ENCODE measurements around the gene SLC45A2. TPM values are rescaled to one million over a fixed set of nuclear protein-coding genes. Genes with fewer than 3 reads are reported as not detected.
A peak's percentile ranks its signal among the peaks of the same experiment; 100 is the strongest.

SLC45A2 gene
- total RNA-seq, 2 donors from 2014 or later = not detected

DNA sequence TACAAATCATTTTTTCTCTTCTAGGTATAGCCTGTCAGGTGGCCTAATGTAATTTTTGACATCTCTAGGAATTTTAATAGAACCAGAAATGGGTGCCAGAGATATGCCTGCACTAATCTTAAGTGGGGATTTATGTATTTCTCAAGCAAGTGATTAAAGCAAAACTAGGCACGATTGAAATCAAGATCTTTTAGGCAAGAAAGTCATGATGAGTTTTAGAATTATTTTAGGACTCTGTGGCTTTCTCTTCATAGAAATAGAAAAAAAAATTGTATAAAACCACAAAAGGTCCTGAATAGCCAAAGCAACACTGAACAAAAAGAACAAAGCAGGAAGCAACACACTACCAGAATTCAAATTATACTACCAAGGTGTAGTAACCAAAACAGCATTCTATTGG lies 24.3 kb upstream of the SLC45A2 start:
- DNase-seq (ENCODE audit: low spot score) = no peak
- intact Hi-C loops (cut with DNase I) = loop anchor here in 1 of 2 donors (10.0 kb wide), 2 partner anchors 456 to 536 kb away; no protein-coding TSS in a partner anchor

DNA sequence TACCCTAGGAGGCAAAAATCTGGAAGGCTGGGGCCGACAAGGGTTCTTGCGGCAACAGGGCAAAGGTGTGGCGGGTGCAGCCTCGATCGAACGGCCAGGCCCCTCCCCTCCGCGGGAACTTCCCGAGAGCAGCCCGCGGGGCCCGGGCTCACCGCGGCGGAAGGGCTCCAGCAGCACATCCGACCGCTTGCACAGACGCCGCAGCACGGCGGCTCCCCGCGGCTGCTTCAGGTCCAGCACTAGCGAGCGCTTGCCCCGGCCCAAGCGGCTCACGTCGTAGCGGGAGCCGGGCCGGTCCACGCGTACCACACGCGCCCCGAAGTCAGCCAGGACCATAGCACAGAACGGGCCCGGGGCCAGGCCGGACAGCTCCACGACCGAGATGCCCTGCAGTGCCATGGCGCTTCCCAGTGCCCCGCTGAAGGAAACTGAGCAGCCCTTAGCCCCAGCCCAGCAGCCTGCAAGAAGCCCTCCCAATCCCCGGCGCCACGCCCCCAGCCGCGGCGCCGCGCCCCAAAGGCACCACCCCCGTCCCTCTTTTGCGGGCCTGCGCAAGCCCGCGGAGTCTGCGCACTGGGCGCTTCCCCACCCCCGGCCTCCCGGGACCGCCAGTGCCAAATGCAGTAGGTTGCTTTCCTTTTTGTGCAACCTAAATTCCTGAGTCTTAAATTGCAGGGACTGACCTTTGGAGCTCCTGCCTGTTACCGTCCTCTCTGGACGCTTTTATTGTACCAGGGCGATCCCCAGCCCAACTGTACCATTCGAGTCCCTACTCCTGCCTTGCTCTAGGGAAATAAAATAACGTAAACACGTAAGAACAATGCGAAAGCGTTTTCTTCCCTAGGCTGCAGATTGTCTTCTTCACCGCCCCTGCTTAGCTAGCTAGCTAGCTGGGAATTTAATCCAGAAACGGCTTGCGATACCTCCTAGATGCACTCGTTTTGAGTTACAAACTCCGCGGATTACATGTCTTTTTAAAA lies 23.4 kb upstream of the SLC45A2 start, which contains the start of gene AMACR:
AMACR (minus strand) TSS at position 430 of the 980 bp plus-strand sequence; CDS start at position 399, 31 bp downstream.
- DNase-seq (ENCODE audit: low spot score) = peak; percentile 96
- intact Hi-C loops (cut with DNase I) = loop anchor here in 1 of 2 donors (10.0 kb wide), 2 partner anchors 457 to 537 kb away; no protein-coding TSS in a partner anchor

DNA sequence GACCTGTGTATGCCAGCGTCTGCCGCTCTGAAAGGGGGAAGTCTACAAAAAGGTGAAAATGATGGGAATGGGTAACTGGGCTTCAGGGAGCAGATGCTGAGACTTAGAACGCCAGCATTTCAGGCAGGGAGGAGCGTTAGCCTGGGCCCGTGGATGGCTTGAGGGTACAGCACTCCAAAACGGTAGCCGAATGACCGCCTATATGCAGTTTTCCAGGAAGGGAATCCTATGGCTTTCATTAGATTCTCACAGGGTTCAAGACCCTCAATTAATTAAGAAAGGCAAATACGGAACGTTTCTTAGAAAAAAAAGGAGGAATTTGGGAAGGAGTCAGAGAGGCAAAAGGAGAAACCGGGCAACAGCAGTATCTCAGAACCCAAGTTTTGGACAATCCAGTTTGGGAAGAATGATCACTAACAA lies 22.7 kb upstream of the SLC45A2 start:
- intact Hi-C loops (cut with DNase I) = loop anchor here in 1 of 2 donors (10.0 kb wide), 2 partner anchors 458 to 538 kb away; no protein-coding TSS in a partner anchor
- no peak for DNase-seq (ENCODE audit: low spot score)

DNA sequence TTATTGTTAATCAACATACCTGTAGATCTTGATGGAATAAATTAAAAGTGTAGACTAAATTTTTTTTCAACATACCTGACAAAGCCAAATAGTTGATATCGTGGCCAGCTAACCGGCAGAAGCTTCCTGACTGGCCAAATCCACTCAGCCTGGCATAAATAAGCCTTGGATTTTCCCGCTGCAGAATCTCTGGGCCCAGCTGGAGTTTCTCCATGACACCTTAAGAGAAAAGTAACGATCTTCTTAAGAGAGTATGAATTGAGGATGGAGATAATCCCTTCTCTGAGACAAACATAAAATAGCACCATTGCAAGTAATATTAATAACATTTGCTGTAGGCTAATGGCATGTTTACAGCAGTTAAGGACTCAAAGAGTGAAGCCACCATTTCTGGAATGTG lies 21.2 kb upstream of the SLC45A2 start:
- DNase-seq (ENCODE audit: low spot score) = no peak
- intact Hi-C loops (cut with DNase I) = loop anchor here in 1 of 2 donors (10.0 kb wide), 2 partner anchors 459 to 539 kb away; no protein-coding TSS in a partner anchor

DNA sequence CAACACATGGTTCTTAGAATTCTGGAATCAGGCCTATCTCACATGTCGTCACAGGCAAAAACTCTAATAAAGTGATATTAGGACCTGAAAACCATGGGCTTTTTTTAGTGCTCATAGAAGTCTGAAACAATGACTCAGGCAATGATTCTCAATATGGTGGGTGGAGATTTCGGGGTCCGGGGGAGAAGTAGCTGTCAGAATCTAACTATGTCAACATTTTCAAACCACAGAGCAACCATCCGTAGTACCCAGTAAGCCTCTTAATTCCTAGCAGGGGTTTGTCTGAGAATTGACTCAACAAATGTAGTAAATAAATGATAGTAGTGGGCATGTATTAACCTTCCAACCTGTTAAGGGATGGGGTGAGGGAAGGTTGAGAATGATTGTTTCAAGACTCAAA lies 20.7 kb upstream of the SLC45A2 start:
- DNase-seq (ENCODE audit: low spot score) = no peak
- intact Hi-C loops (cut with DNase I) = loop anchor here in 1 of 2 donors (10.0 kb wide), 2 partner anchors 460 to 540 kb away; no protein-coding TSS in a partner anchor

DNA sequence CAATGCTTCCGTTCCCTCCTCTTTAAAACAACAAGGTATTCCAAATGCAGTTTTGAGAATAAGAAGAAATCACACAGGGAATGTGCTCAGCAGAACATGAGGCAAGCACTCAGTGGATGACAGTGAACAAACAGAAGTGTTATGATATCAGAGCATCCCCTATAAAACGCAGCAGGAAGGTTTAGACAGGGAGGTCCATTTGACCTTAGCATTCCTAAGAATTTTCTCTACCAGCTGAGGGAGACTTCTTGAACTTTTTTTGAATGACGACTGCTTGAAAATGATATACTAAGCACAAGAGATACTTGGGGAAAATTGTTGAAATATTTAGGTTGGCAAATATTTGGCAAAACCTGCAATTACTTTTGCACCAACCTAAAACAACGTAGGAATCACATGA lies 19.4 kb upstream of the SLC45A2 start:
- no peak for DNase-seq (ENCODE audit: low spot score)
- intact Hi-C loops (cut with DNase I) = loop anchor here in 1 of 2 donors (10.0 kb wide), 2 partner anchors 461 to 541 kb away; no protein-coding TSS in a partner anchor

DNA sequence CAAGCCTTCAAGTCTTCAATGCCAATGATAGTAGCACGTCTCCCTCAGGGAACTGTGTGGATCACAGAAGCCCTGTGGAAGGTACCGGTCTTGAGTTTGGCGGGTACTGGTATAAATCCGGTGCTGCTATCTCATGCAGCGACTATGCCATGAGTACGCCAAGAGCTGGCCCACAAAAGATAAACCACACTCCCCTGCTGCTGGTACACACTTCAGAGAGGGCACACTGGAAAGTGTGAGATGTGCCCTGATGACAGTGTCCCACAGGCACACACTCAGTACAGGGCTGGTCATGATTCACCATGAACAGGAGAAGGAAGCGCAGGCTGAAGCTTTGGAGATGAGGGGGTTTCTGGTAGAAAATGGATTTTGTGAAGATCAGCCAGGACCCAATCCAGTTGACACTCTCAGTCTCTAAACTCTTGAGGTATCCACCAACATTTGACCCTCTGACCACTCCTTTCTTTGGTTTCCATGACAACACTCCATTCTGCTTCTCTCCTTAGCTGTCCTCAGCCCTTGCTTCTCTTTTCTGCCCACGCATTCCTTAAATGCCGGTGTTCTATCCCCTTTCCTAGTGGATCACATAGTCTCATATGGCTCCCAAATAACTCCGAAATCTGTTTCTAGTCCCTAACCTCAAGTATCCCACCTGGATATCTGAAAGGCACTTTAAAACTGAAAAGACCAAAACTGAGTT lies 18.3 kb upstream of the SLC45A2 start:
- intact Hi-C loops (cut with DNase I) = loop anchor here in 1 of 2 donors (10.0 kb wide), 2 partner anchors 462 to 542 kb away; no protein-coding TSS in a partner anchor

DNA sequence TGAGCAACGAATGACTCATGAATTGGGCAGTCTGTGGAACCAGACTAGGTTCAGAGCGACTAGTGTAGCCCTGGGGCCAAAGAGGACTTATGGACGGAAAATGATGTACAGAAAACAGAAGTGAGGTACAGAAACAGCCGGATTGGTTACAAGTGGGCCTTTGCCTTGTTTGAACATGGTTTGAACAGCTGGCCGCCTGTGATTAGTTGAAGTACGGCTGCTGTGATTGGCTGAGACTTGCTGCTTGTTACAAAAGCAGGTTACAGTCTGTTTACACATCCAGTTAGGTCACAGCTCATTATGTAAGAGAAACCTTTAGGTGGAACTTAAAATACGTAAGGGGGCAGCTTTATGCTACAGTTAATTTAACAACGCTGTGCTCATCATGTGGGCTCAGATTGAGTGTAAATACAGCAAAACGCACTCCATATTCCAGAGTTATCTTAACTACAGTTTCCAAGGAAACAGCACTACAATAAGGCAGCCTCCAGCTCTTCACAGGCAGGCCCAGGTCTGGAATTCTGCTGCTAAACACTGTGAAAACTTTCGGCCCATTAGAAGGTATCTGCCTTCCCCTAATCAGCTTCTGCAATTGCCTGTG lies 16.8 kb upstream of the SLC45A2 start:
- intact Hi-C loops (cut with DNase I) = loop anchor here in 1 of 2 donors (10.0 kb wide), 2 partner anchors 463 to 543 kb away; no protein-coding TSS in a partner anchor
- DNase-seq (ENCODE audit: low spot score) = no peak

More for the DNA sequence above, 18.3 kb upstream of the SLC45A2 start:
- no peak for DNase-seq (ENCODE audit: low spot score)

DNA sequence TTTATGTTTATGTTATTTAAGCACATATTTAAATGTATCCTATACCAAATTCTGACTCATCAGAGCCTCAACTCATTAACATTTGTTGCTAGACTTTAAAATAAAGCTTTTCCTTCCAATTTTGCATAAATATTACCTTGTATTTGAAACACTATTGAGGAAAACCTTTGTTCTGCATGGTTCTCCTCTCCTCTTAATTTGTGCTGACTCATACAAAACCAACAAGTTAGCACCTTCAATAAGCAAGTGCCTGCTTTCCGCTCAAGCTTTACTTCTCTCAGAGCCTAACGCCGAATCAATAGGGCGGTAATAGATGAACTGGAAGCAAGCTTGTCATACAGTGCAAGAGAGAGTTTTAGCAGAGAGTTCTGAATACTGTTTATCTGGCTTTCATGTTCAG lies 15.5 kb upstream of the SLC45A2 start:
- intact Hi-C loops (cut with DNase I) = loop anchor here in 1 of 2 donors (10.0 kb wide), 2 partner anchors 465 to 545 kb away; no protein-coding TSS in a partner anchor

DNA sequence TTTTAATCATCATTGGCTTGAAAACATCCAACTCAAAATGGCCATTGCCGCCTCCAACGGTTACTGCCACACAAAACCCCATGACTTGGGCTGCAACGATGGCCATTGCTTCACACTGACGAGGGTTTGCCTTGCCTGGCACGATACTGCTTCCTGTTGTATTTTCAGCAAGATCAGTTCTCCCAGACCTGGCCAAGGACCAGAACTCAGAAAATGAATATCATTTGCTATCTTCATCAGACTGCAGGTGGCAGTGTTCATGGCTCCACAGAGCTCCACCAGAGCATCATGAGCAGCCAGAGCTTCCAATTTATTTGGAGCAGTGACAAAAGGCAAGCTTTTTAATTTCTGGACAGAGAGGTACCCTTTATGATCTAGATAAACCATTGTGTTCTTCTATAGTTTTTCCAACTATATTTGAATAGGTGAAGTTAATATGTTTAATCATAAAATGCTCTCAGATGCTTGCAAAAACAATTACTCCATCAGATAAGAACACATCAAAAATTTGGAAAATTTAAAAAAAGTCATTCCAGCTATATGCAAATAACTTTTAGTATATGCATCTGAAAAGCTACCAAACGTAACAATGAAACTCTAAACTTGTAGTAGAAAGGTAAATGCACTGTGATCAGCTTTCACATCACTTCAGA lies 13.0 kb upstream of the SLC45A2 start:
- DNase-seq (ENCODE audit: low spot score) = peak; percentile 89
- intact Hi-C loops (cut with DNase I) = no loop called here

More for the DNA sequence above, 15.5 kb upstream of the SLC45A2 start:
- no peak for DNase-seq (ENCODE audit: low spot score)

DNA sequence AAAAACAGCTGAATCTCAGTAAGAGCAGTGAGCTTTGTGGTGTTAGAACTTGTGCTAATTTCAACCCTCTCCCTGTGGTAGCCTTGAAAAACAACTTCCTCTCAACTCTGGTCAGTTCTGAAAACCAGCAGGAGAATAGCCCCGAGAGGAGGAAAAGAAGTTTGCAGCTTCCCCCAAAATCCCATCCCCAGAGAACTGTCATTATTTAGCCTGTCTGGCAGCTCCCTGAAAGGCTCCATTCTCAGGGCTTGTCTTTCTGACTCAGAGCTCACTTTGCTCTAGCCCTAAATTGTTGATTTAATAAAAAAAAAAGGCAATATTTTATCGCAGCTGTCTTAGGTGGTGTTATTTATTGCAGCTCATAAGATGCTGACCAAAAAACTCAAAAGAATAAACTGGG lies 11.4 kb upstream of the SLC45A2 start:
- intact Hi-C loops (cut with DNase I) = no loop called here
- no peak for DNase-seq (ENCODE audit: low spot score)

DNA sequence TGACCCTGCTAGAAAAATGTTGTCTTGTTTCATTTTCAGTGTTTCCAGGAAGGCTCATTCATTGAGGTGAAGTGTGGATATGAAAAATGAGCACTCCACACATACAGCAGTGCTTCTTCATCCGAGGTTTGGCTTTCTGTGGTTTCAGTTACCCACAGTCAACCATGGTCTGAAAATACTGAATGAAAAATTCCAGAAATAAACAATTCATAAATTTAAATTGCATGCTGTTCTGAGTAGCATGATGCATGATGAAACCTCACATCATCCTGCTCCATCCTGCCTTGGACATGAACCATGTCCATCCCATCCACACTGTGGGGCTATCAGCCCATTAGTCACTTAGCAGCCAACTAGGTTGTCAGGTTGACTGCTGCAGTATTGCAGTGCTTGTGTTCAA lies 10.4 kb upstream of the SLC45A2 start:
- intact Hi-C loops (cut with DNase I) = no loop called here
- no peak for DNase-seq (ENCODE audit: low spot score)

DNA sequence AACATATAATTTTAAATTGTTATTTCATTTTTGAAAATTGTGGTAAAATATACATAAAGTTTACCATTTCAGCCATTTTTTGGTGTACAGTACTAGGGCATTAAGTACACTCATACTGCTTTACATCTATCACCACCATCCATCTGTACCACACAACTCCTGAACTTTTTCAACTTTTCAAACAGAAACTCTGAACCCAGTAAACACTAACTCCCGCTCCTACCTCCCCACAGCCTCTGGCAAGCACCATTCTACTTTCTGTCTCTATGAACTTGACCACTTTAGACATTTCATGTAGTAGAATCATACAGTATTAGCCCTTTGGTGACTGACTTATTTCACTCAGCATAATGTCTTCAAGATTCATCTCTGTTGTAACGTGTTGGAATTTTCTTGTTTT lies 8.4 kb upstream of the SLC45A2 start:
- intact Hi-C loops (cut with DNase I) = no loop called here
- DNase-seq (ENCODE audit: low spot score) = no peak

DNA sequence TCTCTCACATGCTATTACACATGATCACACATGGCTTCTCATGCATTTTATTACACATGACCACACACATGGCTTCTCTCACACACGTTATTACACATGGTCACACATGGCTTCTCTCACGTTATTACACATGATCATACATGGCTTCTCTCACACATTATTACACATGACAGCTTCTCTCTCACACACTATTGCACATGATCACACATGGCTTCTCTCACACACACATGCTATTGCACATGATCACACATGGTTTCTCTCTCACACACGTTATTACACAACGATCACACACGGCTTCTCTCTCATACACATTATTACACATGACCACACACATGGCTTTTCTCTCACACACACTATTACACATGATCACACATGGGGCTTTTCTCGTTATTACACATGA lies 954 bp upstream of the SLC45A2 start:
- DNase-seq (ENCODE audit: low spot score) = no peak
- intact Hi-C loops (cut with DNase I) = no loop called here

DNA sequence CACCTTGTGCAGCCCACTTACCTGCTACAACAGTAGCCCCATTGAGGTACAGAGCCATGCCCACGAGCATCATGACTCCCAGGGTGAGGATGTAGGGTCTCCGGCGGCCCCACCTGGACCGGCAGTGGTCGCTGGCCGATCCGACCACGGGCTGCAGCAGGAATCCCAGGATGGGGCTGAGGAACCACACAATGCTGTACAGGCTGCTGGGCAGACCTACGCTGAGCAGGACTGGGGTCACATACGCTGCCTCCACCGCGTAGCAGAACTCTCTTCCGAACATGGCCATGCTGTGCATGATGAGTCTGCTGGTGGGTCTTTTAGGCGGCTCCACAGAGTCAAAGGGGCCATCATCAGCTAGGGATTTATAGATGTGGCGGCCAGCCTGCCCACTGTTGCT lies 315 bp downstream of the SLC45A2 start:
- intact Hi-C loops (cut with DNase I) = no loop called here
- DNase-seq (ENCODE audit: low spot score) = no peak

DNA sequence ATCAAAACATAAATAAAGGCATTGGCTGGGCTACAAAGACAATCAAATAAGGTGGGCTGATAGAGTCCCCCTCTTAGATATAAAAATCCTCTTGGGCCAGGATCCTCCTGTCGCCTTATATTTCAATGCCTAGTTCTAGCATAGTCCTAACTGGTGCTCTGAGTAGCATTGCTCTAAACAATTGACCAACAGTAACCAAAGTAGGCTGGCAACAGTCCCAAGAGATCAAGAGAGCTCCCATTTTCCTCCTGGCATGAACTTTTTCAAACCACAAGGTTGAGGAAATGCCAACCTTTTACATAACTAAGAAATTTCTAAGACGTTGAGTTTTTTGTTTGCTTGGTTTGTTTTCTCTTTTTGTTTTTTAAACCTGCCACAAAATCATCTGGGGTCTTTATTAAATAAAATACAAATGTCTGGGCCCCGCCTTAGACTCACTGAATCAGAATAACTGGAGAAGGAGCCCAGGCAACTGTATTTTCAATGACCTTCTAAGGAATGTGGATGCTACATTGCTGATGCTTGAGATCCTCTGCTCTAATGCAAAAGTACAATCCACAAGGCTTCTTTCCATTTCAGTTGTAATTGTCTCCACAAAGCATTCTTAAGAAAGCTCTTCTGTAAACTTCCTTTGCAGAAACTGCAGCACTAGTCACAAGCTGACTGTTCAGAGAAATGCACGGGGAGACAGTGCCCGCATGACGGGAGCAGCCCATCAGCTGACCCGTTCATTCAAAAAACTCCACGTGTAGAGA lies 2.9 kb downstream of the SLC45A2 start:
- intact Hi-C loops (cut with DNase I) = no loop called here
- DNase-seq (ENCODE audit: low spot score) = no peak

DNA sequence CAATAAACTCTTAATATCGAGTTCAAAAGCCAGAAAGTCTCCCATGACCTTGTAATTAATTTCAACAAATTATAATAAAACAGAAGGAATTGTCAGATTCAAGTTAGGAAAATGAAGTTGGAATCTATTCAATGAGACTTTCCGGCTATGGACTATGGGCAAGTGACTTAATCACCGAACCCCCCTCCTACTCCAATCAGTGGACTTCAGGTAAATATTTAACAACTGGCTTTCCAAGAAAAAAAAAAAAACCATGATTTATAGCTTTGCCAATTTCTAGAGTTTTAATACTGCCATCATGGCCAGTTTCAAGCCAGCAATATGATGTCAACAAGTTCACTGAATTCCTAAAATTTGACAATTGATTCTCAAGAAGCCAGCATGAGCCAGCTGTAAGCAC lies 4.5 kb downstream of the SLC45A2 start:
- no peak for DNase-seq (ENCODE audit: low spot score)
- intact Hi-C loops (cut with DNase I) = no loop called here

DNA sequence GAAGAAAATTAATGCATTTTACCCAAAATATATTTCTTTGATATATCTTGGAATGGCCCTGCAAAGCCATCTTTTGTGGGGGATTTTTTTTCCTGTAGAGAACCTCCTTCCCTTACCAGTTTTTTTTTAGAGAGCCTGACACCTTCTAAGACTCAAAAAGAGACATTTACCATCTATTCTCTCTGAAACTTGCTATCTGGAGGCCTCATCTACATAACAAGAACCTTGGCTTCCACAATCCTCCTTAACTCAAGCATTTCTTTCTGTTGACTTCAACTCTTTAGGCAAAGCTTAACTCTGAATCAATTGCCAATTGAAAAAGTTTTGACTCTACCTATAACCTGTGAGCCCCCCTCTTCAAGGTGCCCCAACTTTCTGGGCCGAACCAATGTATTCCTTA lies 6.2 kb downstream of the SLC45A2 start:
- intact Hi-C loops (cut with DNase I) = no loop called here
- no peak for DNase-seq (ENCODE audit: low spot score)

Measured in posterior vena cava (tissue), 2 donors.